HG03565 (cell line): ENCODE measurements around the gene CAPN9.
"Not testable (repeated sequence)": the region's sequence is repeated elsewhere in the genome, so short reads cannot be mapped to it uniquely, and the experiment has no call there.

Experiments
- ATAC-seq: cut with Tn5 transposase; IDR thresholded peaks from one replicate; pipeline ENCODE4 v1.9.1; 2021; ENCODE audit warnings: mild to moderate bottlenecking, moderate library complexity; ENCODE audit not compliant: unreplicated experiment

Gene CAPN9

GRCh38 chr1:230747127-230747730 lies at the start of gene CAPN9:
TSS of gene CAPN9 (plus strand) at chr1:230747388. CDS start at chr1:230747497, 109 bp downstream.
- no peak for ATAC-seq

GRCh38 chr1:230698130-230698529 lies 49.1 kb upstream of the CAPN9 start:
- no peak for ATAC-seq

- not testable (repeated sequence) for ATAC-seq
These were observed 48.2 kb upstream of the CAPN9 start for GRCh38 chr1:230698964-230699363.

- ATAC-seq = no peak
These were observed 47.5 kb upstream of the CAPN9 start for GRCh38 chr1:230699716-230700115.

GRCh38 chr1:230700132-230700531 lies 47.1 kb upstream of the CAPN9 start:
- no peak for ATAC-seq

GRCh38 chr1:230701434-230701833 lies 45.8 kb upstream of the CAPN9 start:
- ATAC-seq = no peak

- ATAC-seq = no peak
These were observed 45.1 kb upstream of the CAPN9 start for GRCh38 chr1:230701895-230702768.

GRCh38 chr1:230702934-230703678 lies 44.1 kb upstream of the CAPN9 start:
- no peak for ATAC-seq

- no peak for ATAC-seq
These were observed 43.4 kb upstream of the CAPN9 start for GRCh38 chr1:230703679-230704385.

GRCh38 chr1:230704830-230705229 lies 42.4 kb upstream of the CAPN9 start:
- no peak for ATAC-seq

GRCh38 chr1:230705289-230706019 lies 41.7 kb upstream of the CAPN9 start:
- ATAC-seq = no peak

GRCh38 chr1:230706020-230706699 lies 41.0 kb upstream of the CAPN9 start:
- no peak for ATAC-seq

- no peak for ATAC-seq
These were observed 40.1 kb upstream of the CAPN9 start for GRCh38 chr1:230706887-230707731.

- no peak for ATAC-seq
These were observed 39.2 kb upstream of the CAPN9 start for GRCh38 chr1:230707732-230708630.

- no peak for ATAC-seq
These were observed 38.3 kb upstream of the CAPN9 start for GRCh38 chr1:230708631-230709580.

GRCh38 chr1:230709619-230710542 lies 37.3 kb upstream of the CAPN9 start:
- ATAC-seq = no peak
